Glomerular endothelial cell (primary cell): ENCODE data around the gene RAI1. TPM values are rescaled to one million over a fixed set of nuclear protein-coding genes. Genes with fewer than 3 reads are reported as not detected.

Experiments
- DNase-seq: peaks from one replicate; pipeline ENCODE4 v3.0.0-alpha.2; 2011; ENCODE audit warnings: low read depth, low spot score; ENCODE audit errors: extremely low read depth
- total RNA-seq: library from RNA; depleted of rRNA; stranded (reverse); fragments of >200 nt; gene quantifications from 2 replicates; pipeline ENCODE4 v1.2.3, GENCODE V29; 2015

The RAI1 gene
- total RNA-seq, 1 donor from 2014 or later = 64.9 TPM

DNA sequence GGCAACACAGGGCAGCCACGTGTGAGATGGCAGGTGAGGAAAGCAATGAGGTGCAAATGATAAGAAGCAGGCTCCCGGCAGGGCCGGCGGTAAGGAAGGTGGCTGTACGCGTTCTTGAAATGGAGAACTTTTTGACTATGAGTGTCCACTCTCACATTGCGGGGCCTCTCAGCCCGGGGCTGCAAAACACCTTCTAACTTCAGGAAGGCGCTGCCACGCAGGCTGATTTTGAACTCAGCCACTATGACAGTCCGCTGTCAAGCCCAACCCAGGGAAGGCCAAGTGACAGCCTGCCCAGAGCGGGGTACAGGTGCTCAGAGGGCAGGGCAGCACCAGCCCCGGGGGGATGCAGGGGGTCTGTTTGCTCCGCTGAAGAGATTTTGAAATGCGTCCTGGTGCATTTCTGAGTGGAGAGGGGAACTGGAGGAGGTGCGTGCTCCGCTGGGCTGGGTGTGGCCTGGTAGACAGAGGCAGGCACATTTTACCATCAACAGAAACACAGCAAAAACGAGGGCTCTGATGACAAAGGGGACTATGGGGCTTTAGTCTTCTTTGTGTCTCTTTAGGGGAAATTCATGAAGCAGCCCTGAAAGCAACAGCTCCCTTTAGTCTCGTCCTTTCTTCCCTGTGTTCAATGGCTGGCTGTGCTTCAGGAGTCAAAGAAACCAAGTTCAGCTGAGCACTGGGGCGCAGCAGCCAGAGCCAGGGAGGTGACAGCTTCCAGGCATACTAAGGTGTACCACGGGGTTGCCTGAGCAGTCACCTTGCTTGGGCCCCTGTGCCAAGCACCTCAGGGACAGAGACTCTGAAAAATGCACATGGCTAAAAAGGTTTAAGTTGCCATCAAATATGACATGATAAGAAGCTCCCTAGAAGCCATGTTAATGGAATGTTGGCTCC, 170.1 kb downstream of the RAI1 start:
- DNase-seq = no peak

DNA sequence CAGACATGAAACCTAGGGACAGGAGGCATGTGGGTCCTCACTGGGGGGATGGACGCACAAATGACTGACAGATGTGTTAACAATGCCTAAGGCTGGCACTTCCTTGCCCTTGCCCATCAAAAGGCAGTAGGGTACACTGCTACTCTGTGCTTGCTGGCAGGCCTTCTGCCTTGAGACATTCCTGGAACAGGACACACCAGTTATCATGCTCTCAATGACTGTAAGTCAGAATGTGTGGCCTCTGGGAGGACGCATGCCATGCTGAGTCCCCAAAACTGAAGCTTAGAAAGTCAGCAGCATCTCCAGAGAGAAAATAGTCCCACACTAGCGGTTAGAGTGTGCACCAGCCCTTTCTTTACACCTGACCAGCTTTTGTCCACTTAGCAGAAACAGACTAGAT, 171.7 kb downstream of the RAI1 start:
- no peak for DNase-seq

DNA sequence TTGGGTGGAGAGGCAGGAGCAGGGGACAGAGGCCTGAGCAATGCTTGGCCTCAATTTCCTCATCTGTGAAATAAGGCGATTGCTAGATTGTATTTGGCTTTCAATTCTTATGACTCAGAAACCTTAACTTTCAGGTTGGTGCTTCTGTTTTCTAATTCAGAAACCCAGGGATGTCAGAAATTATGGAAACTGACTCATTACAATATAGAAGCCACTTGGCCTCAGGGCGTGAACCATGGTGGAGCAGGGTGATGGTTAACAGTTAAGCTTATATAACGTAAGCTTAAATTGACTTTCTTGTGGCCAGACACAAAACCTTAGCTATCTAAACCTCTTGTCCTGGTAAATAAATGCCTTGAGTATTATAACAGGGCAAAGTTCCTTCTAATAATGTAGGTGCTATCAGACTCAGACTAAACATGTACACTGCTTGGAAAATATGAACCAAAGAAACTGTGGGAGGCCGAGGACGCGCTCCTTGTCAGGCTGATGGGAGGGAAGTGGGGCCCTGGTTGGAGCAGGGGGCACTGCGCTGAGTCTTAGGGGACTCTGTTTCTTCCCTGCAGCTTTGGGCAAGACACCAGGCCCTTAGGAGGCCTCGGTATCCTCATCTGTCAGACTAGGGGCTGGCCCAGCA, 172.7 kb downstream of the RAI1 start:
- no peak for DNase-seq

DNA sequence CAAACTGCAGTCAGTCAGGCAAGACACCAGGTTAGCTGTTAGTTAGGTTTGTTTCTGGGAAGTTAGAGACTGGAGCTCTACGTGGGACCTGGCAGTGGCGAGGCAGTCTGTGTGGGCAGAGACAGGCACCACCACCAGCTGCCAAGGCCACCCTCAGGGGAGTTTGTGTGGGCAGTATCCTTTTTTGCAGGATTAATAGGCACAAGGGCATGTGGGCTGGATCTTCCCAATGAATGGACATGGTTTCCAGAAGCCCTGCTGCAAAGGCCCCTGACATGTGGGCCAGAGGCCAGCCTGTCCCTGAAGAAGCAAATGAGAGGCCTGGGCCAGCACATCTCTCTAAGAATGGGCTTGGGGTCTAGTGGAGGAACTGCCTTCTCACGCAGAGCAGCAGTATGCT, 174.7 kb downstream of the RAI1 start:
- DNase-seq = no peak

DNA sequence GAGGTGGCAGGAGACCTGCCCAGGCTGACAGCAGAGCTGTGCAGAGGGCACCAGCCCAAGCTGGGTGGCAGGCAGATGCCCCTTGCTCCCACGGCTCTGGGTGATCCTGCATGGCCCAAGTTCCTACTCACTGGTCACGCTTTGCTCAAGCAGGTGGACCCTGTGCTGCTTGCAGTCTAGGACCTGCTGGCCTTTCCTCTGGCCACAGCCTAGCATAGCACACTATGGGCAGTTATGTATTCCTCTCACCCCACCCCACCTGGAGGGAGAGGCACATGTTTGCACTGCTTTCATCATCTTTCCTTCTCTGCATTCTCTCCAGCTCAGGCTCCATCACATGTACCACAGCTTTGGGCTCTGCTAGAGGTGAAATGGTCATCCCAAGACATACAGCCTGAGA, 175.1 kb downstream of the RAI1 start:
- DNase-seq = no peak

DNA sequence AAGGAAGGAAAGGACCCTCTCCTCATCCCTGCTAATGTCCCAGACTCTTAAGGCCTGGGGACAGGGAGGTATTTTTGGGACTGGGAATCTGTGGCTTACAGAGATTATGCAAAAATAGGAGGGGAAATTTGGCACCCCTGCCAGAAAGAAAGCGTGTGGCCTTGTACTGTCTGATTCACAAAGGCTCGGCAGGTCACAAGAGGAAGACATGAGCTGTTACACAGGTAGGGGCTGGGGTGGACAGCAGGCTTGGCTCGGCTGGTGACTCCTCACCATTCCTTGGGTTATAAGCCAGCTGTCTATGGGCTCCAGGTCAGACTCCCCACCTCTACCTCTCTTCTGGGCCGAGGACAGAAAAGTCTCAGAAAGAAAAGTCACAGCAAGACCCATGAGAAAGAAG, 176.2 kb downstream of the RAI1 start:
- DNase-seq = no peak

DNA sequence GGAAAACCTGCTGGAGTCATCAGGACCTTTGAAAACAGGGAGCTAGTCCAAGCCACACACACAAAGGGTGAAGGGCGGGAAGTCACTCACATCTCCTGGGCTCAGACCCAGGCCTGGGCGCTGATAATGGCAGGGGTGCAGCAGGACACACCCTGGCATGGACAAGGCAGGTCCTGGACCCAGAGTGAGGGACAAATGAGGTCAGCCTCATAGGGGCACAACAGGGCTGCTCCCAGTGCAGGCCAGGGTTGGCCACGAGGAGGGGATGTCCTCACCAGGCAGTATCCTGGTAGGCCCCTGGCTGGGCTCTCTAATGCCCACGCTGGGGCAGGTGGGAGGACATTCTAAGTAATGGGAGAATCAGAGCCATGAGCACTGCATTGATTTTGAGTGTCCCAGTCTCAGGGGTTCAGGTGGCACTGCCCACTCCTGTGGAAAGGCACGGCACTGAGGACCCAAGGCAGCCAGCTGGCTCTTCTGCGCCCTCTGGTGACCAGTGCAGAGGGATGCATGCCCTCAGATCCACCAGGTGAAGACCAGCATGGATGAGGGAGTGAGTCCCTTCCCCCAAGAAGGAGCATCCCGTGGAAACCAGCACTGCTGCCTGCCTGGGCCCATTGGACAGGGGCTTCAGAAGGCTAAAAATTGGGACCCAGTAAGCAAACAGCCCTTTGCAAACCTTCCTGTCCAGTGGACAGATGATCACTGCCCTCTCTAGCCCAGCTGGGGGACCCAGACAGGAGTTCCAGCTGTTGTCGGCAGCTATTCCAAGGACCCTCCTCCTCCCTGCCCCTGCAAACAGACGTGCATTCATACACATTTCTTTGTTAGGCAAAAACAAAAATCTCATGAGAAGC, 178.9 kb downstream of the RAI1 start:
- no peak for DNase-seq

DNA sequence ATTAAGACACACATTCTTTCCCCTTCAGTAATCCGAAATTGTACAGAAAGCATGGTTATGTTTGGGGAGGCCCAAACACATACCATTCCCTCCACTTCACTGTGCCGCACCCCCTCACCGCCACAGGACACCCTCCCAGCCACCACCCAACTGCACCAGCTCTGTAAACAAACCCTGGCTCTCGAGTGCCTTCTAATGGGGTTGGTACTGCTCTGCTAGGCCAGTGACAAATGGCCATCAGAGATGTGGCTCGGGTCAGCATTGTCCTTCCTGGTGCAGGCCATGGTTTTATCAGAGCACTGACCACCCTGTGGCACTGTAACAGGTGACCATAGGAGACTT, 179.5 kb downstream of the RAI1 start:
- no peak for DNase-seq

Other genes starting within 250 kb of the RAI1 start
- 8.1 and 11.1 TPM in 2 replicates for gene MED9, start 204.5 kb upstream of the RAI1 start, total RNA-seq
- gene RASD1, start 185.1 kb upstream of the RAI1 start, total RNA-seq = 2.9 and 5.2 TPM in 2 replicates
- gene PEMT, start 89.8 kb upstream of the RAI1 start, total RNA-seq = 27.1 and 35.7 TPM in 2 replicates
- 79.4 and 121 TPM in 2 replicates for gene SREBF1, start 155.5 kb downstream of the RAI1 start, total RNA-seq